Measurements from ENCODE around the gene CLN5. TPM values are rescaled to one million over a fixed set of nuclear protein-coding genes. Genes with fewer than 3 reads are reported as not detected.

Gene CLN5
- total and polyA plus RNA-seq, 2 donors (not counting 3 experiments of a cell fraction or from before 2014, with no cell fraction given) = 16.5 to 22.7 TPM

DNA sequence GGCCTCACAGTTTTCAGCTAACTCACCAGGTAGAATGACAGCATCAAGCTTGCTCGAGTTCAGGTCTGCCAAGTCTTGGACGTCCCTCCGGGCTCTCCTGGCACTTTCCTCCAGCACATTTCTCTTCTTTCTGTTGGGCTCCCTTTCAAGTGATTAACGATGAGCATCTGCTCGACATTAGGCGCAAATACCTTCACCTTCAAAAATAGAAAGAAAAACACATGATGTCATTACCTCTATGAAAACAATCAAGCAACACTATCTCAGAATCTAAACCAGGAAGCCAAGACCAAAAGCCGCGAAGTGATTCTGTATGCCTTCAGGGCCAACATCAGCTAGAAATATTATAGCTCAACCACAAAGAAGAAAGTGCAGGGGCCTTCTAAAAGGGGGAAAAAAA is 15.4 kb upstream of the CLN5 start:
- intact Hi-C loops (cut with micrococcal nuclease) = loop anchor here (10.0 kb wide), 1 partner anchor 502 kb away; no protein-coding TSS in a partner anchor
- FAIRE-seq (no peak), DNase-seq (ENCODE audit: low read depth, low spot score) (no peak)
- Histone ChIP-seq H3K4me2 (ENCODE audit: insufficient read depth, low read length) (no peak overlapping the region), H3K27me3 (ENCODE audit: control insufficient read depth in 2 of 2, insufficient read depth in 2 of 2, low read length in 2 of 2) (peaks cover 17 to 24% of the 10 kb centered on the region in 2 experiments), H4K20me1 (replicated peaks; ENCODE audit: control insufficient read depth, extremely low read depth, insufficient read depth, low read length) (no peaks in the 10 kb centered on the region), H3K9me1 (replicated peaks; ENCODE audit: control insufficient read depth, extremely low read depth, insufficient read depth, low read length) (no peaks in the 10 kb centered on the region), H3K4me3 (replicated peaks in 1 of 3; ENCODE audit: insufficient read depth in 1 of 3, low read depth in 1 of 3, low read length in 3 of 3) (no peak overlapping the region), H3K79me2 (ENCODE audit: control insufficient read depth, insufficient read depth, low read length) (no peaks in the 10 kb centered on the region), H3K9ac (replicated peaks; ENCODE audit: extremely low read depth, insufficient read depth, low read length) (no peak overlapping the region), H3K4me1 (ENCODE audit: control insufficient read depth, extremely low read depth, insufficient read depth, low read length) (peaks cover 2% of the 10 kb centered on the region), H2AFZ (ENCODE audit: low read depth, low read length) (no peak overlapping the region), H3K27ac (ENCODE audit: insufficient read depth, low read depth, low read length) (no peak overlapping the region), H3K36me3 (ENCODE audit: control insufficient read depth in 2 of 2, extremely low read depth in 1 of 2, insufficient read depth in 2 of 2, low read length in 2 of 2) (no peaks in the 10 kb centered on the region), H3K9me3 (replicated peaks; ENCODE audit: control insufficient read depth, insufficient read depth, low read length) (no peaks in the 10 kb centered on the region)
- ChIA-PET POLR2A (no interaction called here), CTCF (interaction anchor here (1.1 to 1.5 kb wide), 4 partner anchors 21 to 1100 kb away, joined by 3 to 5 read pairs (median 4); no protein-coding TSS in a partner anchor)
- TF ChIP-seq FOS (IDR thresholded peaks at IDR 0.05; ENCODE audit: borderline replicate concordance, insufficient read depth, low read length) (no peak), GATA2 (IDR thresholded peaks at IDR 0.05; ENCODE audit: insufficient read depth, insufficient read length, low read depth, low read length) (no peak)
- TF ChIP-seq, protein P1, sequence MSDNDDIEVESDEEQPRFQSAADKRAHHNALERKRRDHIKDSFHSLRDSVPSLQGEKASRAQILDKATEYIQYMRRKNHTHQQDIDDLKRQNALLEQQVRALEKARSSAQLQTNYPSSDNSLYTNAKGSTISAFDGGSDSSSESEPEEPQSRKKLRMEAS (IDR thresholded peaks at IDR 0.05; ENCODE audit: insufficient read depth, insufficient read length) = no peak
- BruUV-seq (replicated peaks) = no TSS peak
- dilution Hi-C loops (cut with MboI; ENCODE audit: extremely low pct_ligation_motif_present, low sequenced_read_pairs) = no loop called here

DNA sequence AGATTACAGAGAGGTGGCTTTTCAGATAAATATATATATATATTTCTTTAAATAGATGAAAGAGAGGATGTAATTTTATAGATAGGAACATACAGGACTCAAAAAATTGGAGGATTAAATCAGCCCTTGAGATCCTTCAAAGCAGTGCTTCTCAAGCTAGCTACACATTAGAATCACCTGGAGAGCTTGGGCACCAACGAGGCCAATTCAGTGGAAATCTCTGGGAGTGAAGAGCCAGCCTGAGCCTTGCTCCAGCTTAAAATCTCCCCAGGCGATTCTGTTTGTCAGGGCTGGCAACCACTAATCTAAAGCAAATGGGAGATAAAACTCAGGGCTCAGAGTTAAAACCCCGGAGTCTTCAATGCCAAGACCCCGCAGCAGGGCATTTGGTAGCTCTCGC is 15.0 kb upstream of the CLN5 start:
- H3K27me3 ChIP-seq (ENCODE audit: control insufficient read depth in 2 of 2, insufficient read depth in 2 of 2, low read length in 2 of 2) = peaks cover 20 to 26% of the 10 kb centered on the region in 2 experiments
- no peaks in the 10 kb centered on the region for H3K36me3 ChIP-seq (ENCODE audit: control insufficient read depth in 2 of 2, extremely low read depth in 1 of 2, insufficient read depth in 2 of 2, low read length in 2 of 2)
- CTCF ChIA-PET = interaction anchor here (1.1 to 1.8 kb wide), 5 partner anchors 21 to 1281 kb away, joined by 3 to 6 read pairs (median 4); no protein-coding TSS in a partner anchor
- DNase-seq (ENCODE audit: low read depth, low spot score) (no peak), FAIRE-seq (no peak)
- H3K9ac ChIP-seq (replicated peaks; ENCODE audit: extremely low read depth, insufficient read depth, low read length) = no peak overlapping the region
- no peak overlapping the region for H3K4me2 ChIP-seq (ENCODE audit: insufficient read depth, low read length)
- no TSS peak for BruUV-seq (replicated peaks)
- no peak overlapping the region for H3K27ac ChIP-seq (ENCODE audit: insufficient read depth, low read depth, low read length)
- H4K20me1 ChIP-seq (replicated peaks; ENCODE audit: control insufficient read depth, extremely low read depth, insufficient read depth, low read length) = no peaks in the 10 kb centered on the region
- H3K9me1 ChIP-seq (replicated peaks; ENCODE audit: control insufficient read depth, extremely low read depth, insufficient read depth, low read length) = no peaks in the 10 kb centered on the region
- H3K4me1 ChIP-seq (ENCODE audit: control insufficient read depth, extremely low read depth, insufficient read depth, low read length) = peaks cover 2% of the 10 kb centered on the region
- intact Hi-C loops (cut with micrococcal nuclease) (loop anchor here (10.0 kb wide), 1 partner anchor 502 kb away; no protein-coding TSS in a partner anchor), dilution Hi-C loops (cut with MboI; ENCODE audit: extremely low pct_ligation_motif_present, low sequenced_read_pairs) (no loop called here)
- POLR2A ChIA-PET = no interaction called here
- no peak overlapping the region for H3K4me3 ChIP-seq (replicated peaks in 1 of 3; ENCODE audit: insufficient read depth in 1 of 3, low read depth in 1 of 3, low read length in 3 of 3)
- H2AFZ ChIP-seq (ENCODE audit: low read depth, low read length) = no peak overlapping the region
- H3K9me3 ChIP-seq (replicated peaks; ENCODE audit: control insufficient read depth, insufficient read depth, low read length) = no peaks in the 10 kb centered on the region
- no peaks in the 10 kb centered on the region for H3K79me2 ChIP-seq (ENCODE audit: control insufficient read depth, insufficient read depth, low read length)
- TF ChIP-seq, protein P1 (IDR thresholded peaks at IDR 0.05; ENCODE audit: insufficient read depth, insufficient read length) = no peak
